ENCODE results near the gene SLC22A15. TPM values are rescaled to one million over a fixed set of nuclear protein-coding genes. Genes with fewer than 3 reads are reported as not detected.

SLC22A15 gene
- total and polyA plus RNA-seq, 2 experiments from 2014 or later: 2.7 to 3.8 TPM

DNA sequence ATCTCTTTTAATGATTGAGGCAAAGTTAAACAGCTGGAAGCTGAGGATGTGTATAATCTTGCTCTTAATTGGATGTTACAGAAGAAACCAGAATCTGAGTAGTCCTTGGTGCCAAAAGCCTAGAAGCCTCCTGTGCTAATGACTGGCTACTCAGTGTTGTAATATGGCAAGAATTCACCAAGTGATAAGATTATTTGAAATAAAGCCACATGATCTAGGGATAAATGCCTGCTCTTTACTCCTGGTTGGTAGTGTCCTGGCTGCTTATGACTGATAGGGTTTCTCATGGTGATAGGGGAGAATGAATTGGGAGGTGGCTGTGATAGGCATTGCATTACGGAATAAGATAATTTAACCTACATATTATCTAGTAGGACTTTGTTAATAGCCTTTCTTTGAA, 121.3 kb downstream of the SLC22A15 start:
- Histone ChIP-seq H3K4me1 (ENCODE audit: insufficient read depth) (no peaks in the 10 kb centered on the region), H4K20me1 (replicated peaks; ENCODE audit: insufficient read depth) (no peaks in the 10 kb centered on the region), H3K9me2 (ENCODE audit: insufficient read depth) (0 out of 2 replicates have a peak, but pooled peaks cover 7% of the 10 kb centered on the region), H3F3A (replicated peaks; ENCODE audit: low read depth) (no peaks in the 10 kb centered on the region), H2AFZ (no peak overlapping the region), H3K27me3 (ENCODE audit: insufficient read depth) (no peaks in the 10 kb centered on the region), H3K79me2 (replicated peaks; ENCODE audit: insufficient read depth) (no peaks in the 10 kb centered on the region), H3K4me2 (no peak overlapping the region), H3K36me3 (ENCODE audit: insufficient read depth) (no peaks in the 10 kb centered on the region), H3K4me3 (no peak overlapping the region), H3K27ac (ENCODE audit: low read depth) (no peak overlapping the region)
- Mint-ChIP-seq H3K4me1 (no peaks in the 10 kb centered on the region), H3K36me3 (ENCODE audit: low read depth) (peaks cover 3% of the 10 kb centered on the region; the same call in 2 of the 3 replicates), H3K9me3 (peaks cover 5% of the 10 kb centered on the region; the same call in 2 of the 3 replicates), H3K27me3 (ENCODE audit: insufficient read depth, low read depth, poor library complexity) (peaks cover 3% of the 10 kb centered on the region), H3K27ac (no peak overlapping the region), H3K4me3 (no peak overlapping the region)
- TF ChIP-seq EZH2 (IDR thresholded peaks at IDR 0.05; ENCODE audit: low read depth, unreplicated experiment) (no peak), ZNF462 (CRISPR knock-in tag; IDR thresholded peaks at IDR 0.05) (no peak), ETS1 (IDR thresholded peaks at IDR 0.05) (no peak), ZNF331 (CRISPR knock-in tag; IDR thresholded peaks at IDR 0.05; ENCODE audit: low read depth) (no peak), NANOG (IDR thresholded peaks at IDR 0.05; ENCODE audit: borderline replicate concordance) (no peak), JUNB (IDR thresholded peaks at IDR 0.05; ENCODE audit: unreplicated experiment) (no peak), ZNF114 (CRISPR knock-in tag; IDR thresholded peaks at IDR 0.05) (no peak)
- TF ChIP-seq, protein P1, sequence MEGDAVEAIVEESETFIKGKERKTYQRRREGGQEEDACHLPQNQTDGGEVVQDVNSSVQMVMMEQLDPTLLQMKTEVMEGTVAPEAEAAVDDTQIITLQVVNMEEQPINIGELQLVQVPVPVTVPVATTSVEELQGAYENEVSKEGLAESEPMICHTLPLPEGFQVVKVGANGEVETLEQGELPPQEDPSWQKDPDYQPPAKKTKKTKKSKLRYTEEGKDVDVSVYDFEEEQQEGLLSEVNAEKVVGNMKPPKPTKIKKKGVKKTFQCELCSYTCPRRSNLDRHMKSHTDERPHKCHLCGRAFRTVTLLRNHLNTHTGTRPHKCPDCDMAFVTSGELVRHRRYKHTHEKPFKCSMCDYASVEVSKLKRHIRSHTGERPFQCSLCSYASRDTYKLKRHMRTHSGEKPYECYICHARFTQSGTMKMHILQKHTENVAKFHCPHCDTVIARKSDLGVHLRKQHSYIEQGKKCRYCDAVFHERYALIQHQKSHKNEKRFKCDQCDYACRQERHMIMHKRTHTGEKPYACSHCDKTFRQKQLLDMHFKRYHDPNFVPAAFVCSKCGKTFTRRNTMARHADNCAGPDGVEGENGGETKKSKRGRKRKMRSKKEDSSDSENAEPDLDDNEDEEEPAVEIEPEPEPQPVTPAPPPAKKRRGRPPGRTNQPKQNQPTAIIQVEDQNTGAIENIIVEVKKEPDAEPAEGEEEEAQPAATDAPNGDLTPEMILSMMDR (conservative IDR thresholded peaks at IDR 0.05; ENCODE audit: low read depth in 2 of 2): no peak
- DNase-seq (ENCODE audit: low spot score) (no peak), ATAC-seq (no peak)

Measured in GM23338 (cell line).